ENCODE data around the gene DACH1. TPM values are rescaled to one million over a fixed set of nuclear protein-coding genes. Genes with fewer than 3 reads are reported as not detected.

The DACH1 gene
- total RNA-seq, 4 donors from 2014 or later: 1.5 to 17.3 (median 3.3) TPM

- Histone ChIP-seq H3K9me3 (no peaks in the 10 kb centered on the region), H3K4me1 (peaks cover 0 to 13% (median 0%) of the 10 kb centered on the region in 4 donors), H3K27ac (no peak overlapping the region), H3K27me3 (no peaks in the 10 kb centered on the region), H3K36me3 (no peaks in the 10 kb centered on the region), H3K4me3 (no peak overlapping the region)
- intact Hi-C loops (cut with DNase I; ENCODE audit: low total_unique reads) (no loop called here), in situ Hi-C loops (cut with MboI; ENCODE audit: low pct_ligation_motif_present in 1 of 4, low pct_unique_long_range_greater_than_20kb in 1 of 4, low sequenced_read_pairs in 3 of 4) (no loop called here)
- TF ChIP-seq POLR2A (IDR thresholded peaks at IDR 0.05) (no peak), EP300 (IDR thresholded peaks at IDR 0.05; ENCODE audit: low read depth) (no peak), CTCF (IDR thresholded peaks at IDR 0.05) (no peak), POLR2AphosphoS5 (IDR thresholded peaks at IDR 0.05) (no peak)
- no peak for DNase-seq
- WGBS, 2 donors (ENCODE audit: low coverage in 1 of 2): 27 to 33% methylated on average over 3 of the region's 3 CpGs
Measured at GRCh38 chr13:71712988-71713653, 153.9 kb downstream of the DACH1 start.

DNA sequence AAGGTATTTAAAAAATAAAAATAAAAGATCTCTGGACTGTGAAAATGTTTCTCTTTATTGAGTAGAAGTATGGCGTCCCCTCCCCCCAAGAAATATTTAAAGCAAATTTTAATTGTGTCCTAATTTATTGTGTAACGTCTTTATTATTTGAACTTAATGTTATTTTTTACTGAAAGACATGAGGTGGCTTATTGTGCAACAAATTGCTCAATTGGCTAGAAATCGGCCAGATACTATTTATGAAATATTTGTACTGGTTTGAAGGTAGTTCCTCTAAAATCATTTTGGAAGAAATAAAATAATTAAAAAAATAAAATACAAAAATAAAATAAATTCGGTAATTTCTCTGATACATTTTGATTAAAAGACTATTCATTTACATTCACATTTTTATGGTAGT lies 162.3 kb downstream of the DACH1 start:
- DNase-seq: no peak
- intact Hi-C loops (cut with DNase I; ENCODE audit: low total_unique reads): no loop called here
- H3K27me3 ChIP-seq: no peaks in the 10 kb centered on the region
- no peaks in the 10 kb centered on the region for H3K9me3 ChIP-seq
- TF ChIP-seq POLR2AphosphoS5 (IDR thresholded peaks at IDR 0.05) (no peak), CTCF (IDR thresholded peaks at IDR 0.05) (no peak), EP300 (IDR thresholded peaks at IDR 0.05; ENCODE audit: low read depth) (no peak), POLR2A (IDR thresholded peaks at IDR 0.05) (no peak)
- H3K27ac ChIP-seq: no peak overlapping the region
- no peak overlapping the region for H3K4me3 ChIP-seq
- no peaks in the 10 kb centered on the region for H3K36me3 ChIP-seq
- H3K4me1 ChIP-seq: peaks cover 0 to 18% (median 3%) of the 10 kb centered on the region in 4 donors
- 75 to 90% methylated on average over 4 of the region's 4 CpGs for WGBS, 2 donors (ENCODE audit: low coverage in 1 of 2)
- in situ Hi-C loops (cut with MboI; ENCODE audit: low pct_ligation_motif_present in 1 of 4, low pct_unique_long_range_greater_than_20kb in 1 of 4, low sequenced_read_pairs in 3 of 4): no loop called here

DNA sequence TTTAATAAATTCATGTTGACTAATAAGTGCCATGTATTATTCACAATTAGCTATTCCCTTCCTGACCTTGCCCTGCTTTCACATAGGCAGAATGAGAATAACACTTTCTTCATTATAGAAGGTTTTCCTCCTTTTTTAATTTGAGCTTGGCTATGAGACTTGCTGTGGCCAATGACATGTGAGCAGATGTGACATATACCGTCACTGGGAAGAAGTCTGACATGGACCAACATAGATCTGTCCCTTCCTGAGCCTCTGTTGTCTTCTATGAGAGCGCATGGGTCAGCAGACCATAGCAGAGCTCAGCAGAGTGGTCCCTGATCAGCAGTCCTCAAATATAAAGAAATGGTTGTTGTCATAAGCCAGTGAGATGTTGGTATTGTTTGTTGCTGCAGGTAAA lies 163.9 kb downstream of the DACH1 start:
- H3K36me3 ChIP-seq: no peaks in the 10 kb centered on the region
- no peaks in the 10 kb centered on the region for H3K27me3 ChIP-seq
- intact Hi-C loops (cut with DNase I; ENCODE audit: low total_unique reads) (no loop called here), in situ Hi-C loops (cut with MboI; ENCODE audit: low pct_ligation_motif_present in 1 of 4, low pct_unique_long_range_greater_than_20kb in 1 of 4, low sequenced_read_pairs in 3 of 4) (no loop called here)
- H3K9me3 ChIP-seq: no peaks in the 10 kb centered on the region
- 88 to 100% methylated on average over 1 to 2 of the region's 2 CpGs for WGBS, 2 donors (ENCODE audit: low coverage in 1 of 2)
- no peak overlapping the region for H3K4me3 ChIP-seq
- DNase-seq: no peak
- peaks cover 0 to 18% (median 3%) of the 10 kb centered on the region in 4 donors for H3K4me1 ChIP-seq
- no peak for TF ChIP-seq EP300 (IDR thresholded peaks at IDR 0.05; ENCODE audit: low read depth)
- TF ChIP-seq POLR2AphosphoS5 (IDR thresholded peaks at IDR 0.05): no peak
- no peak for TF ChIP-seq CTCF (IDR thresholded peaks at IDR 0.05)
- TF ChIP-seq POLR2A (IDR thresholded peaks at IDR 0.05): no peak
- H3K27ac ChIP-seq: no peak overlapping the region

- 56 to 60% methylated on average over 1 of the region's 1 CpG for WGBS, 2 donors (ENCODE audit: low coverage in 1 of 2)
- Histone ChIP-seq H3K4me3 (no peak overlapping the region), H3K36me3 (no peaks in the 10 kb centered on the region), H3K4me1 (peaks cover 0 to 18% (median 3%) of the 10 kb centered on the region in 4 donors), H3K9me3 (no peaks in the 10 kb centered on the region), H3K27ac (no peak overlapping the region), H3K27me3 (no peaks in the 10 kb centered on the region)
- TF ChIP-seq POLR2A (IDR thresholded peaks at IDR 0.05): no peak
- in situ Hi-C loops (cut with MboI; ENCODE audit: low pct_ligation_motif_present in 1 of 4, low pct_unique_long_range_greater_than_20kb in 1 of 4, low sequenced_read_pairs in 3 of 4): no loop called here
- DNase-seq: no peak
- intact Hi-C loops (cut with DNase I; ENCODE audit: low total_unique reads): no loop called here
Measured at GRCh38 chr13:71702253-71702652, 164.8 kb downstream of the DACH1 start.

DNA sequence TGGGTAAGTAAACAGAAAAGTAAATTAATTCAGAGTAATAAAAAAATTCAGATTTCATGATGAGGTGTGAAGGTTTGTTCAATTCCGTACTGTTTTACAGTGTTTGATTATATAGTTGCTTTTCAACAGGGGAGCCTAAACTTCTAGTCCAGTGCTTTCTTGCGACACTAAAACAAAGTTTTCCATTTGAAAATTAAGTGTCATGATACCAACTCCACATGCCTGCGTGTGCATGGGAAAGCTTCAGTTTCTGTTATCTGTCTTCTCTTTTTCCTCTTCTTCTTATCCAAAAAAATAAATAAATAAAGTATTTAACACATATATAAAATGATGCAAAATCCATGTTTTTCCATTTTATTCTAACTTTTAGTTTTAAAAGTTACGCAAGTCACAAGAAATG lies 165.3 kb downstream of the DACH1 start:
- DNase-seq: no peak
- no peaks in the 10 kb centered on the region for H3K27me3 ChIP-seq
- intact Hi-C loops (cut with DNase I; ENCODE audit: low total_unique reads): no loop called here
- H3K36me3 ChIP-seq: no peaks in the 10 kb centered on the region
- no peak for TF ChIP-seq EP300 (IDR thresholded peaks at IDR 0.05; ENCODE audit: low read depth)
- TF ChIP-seq CTCF (IDR thresholded peaks at IDR 0.05): no peak
- TF ChIP-seq POLR2A (IDR thresholded peaks at IDR 0.05): no peak
- no peak for TF ChIP-seq POLR2AphosphoS5 (IDR thresholded peaks at IDR 0.05)
- no peak overlapping the region for H3K27ac ChIP-seq
- in situ Hi-C loops (cut with MboI; ENCODE audit: low pct_ligation_motif_present in 1 of 4, low pct_unique_long_range_greater_than_20kb in 1 of 4, low sequenced_read_pairs in 3 of 4): no loop called here
- H3K9me3 ChIP-seq: no peaks in the 10 kb centered on the region
- H3K4me3 ChIP-seq: no peak overlapping the region
- 65 to 68% methylated on average over 4 of the region's 4 CpGs for WGBS, 2 donors (ENCODE audit: low coverage in 1 of 2)
- peaks cover 0 to 18% (median 3%) of the 10 kb centered on the region in 4 donors for H3K4me1 ChIP-seq
